GM23338 (cell line): ENCODE results near the gene TBC1D5. TPM values are rescaled to one million over a fixed set of nuclear protein-coding genes. Genes with fewer than 3 reads are reported as not detected.

Experiments
- ATAC-seq: fragments of 200-7000 bp; cut with Tn5 transposase; 3 replicates; pipeline ENCODE4 v1.9.1; 2020
- DNase-seq: peaks from one replicate; pipeline ENCODE4 v3.0.0-alpha.2; 2015; ENCODE audit warnings: low spot score
- H2AFZ ChIP-seq: fragments of 200-600 bp; sonication (generic); 2 replicates; pipeline ENCODE4 v1.8.0; 2016; ENCODE audit warnings: antibody characterized with exemption, mild to moderate bottlenecking, moderate library complexity
- H3F3A ChIP-seq: fragments of 200-600 bp; sonication (generic); replicated peaks from 2 replicates; pipeline ENCODE4 v1.8.0; 2017; ENCODE audit warnings: antibody characterized with exemption, mixed run types, low read depth
- H3K27ac ChIP-seq: fragments of 200-600 bp; sonication (generic); 2 replicates; pipeline ENCODE4 v1.6.1; 2016; ENCODE audit warnings: low read depth
- H3K27me3 ChIP-seq: fragments of 200-600 bp; sonication (generic); 2 replicates; pipeline ENCODE4 v1.8.0; 2016; ENCODE audit warnings: mild to moderate bottlenecking, mixed run types, moderate library complexity; ENCODE audit not compliant: insufficient read depth
- H3K36me3 ChIP-seq: fragments of 200-600 bp; sonication (generic); 2 replicates; pipeline ENCODE4 v1.8.0; 2016; ENCODE audit warnings: mild to moderate bottlenecking; ENCODE audit not compliant: insufficient read depth
- H3K4me1 ChIP-seq: fragments of 200-600 bp; sonication (generic); 2 replicates; pipeline ENCODE4 v1.8.0; 2016; ENCODE audit warnings: mild to moderate bottlenecking, moderate library complexity; ENCODE audit not compliant: insufficient read depth
- H3K4me2 ChIP-seq: fragments of 200-600 bp; sonication (generic); 2 replicates; pipeline ENCODE4 v1.7.1; 2017; ENCODE audit warnings: mixed run types
- H3K4me3 ChIP-seq: fragments of 200-600 bp; sonication (generic); 2 replicates; pipeline ENCODE4 v1.6.1; 2016; ENCODE audit warnings: mixed run types
- H3K79me2 ChIP-seq: fragments of 200-600 bp; sonication (generic); replicated peaks from 2 replicates; pipeline ENCODE4 v1.8.0; 2017; ENCODE audit warnings: mild to moderate bottlenecking; ENCODE audit not compliant: insufficient read depth
- H3K9me2 ChIP-seq: fragments of 200-600 bp; sonication (generic); 2 replicates; pipeline ENCODE4 v1.8.0; 2017; ENCODE audit not compliant: insufficient read depth
- H4K20me1 ChIP-seq: fragments of 200-600 bp; sonication (generic); replicated peaks from 2 replicates; pipeline ENCODE4 v1.8.0; 2017; ENCODE audit warnings: mild to moderate bottlenecking; ENCODE audit not compliant: insufficient read depth
- H3K27ac Mint-ChIP-seq: 2 replicates; pipeline ENCODE4 v1.8.0; 2020; ENCODE audit warnings: inconsistent platforms, mild to moderate bottlenecking, moderate library complexity, mixed read lengths
- H3K27me3 Mint-ChIP-seq: 3 replicates; pipeline ENCODE4 v1.8.0; 2022; ENCODE audit warnings: low read depth, mild to moderate bottlenecking, moderate library complexity, mixed read lengths, inconsistent platforms; ENCODE audit not compliant: insufficient read depth, poor library complexity
- H3K36me3 Mint-ChIP-seq: 3 replicates; pipeline ENCODE4 v1.8.0; 2021; ENCODE audit warnings: low read depth, mild to moderate bottlenecking, inconsistent platforms, moderate library complexity, mixed read lengths
- H3K4me1 Mint-ChIP-seq: 3 replicates; pipeline ENCODE4 v1.8.0; 2020; ENCODE audit warnings: mild to moderate bottlenecking, inconsistent platforms, mixed read lengths
- H3K4me3 Mint-ChIP-seq: 3 replicates; pipeline ENCODE4 v1.8.0; 2021; ENCODE audit warnings: moderate library complexity, mild to moderate bottlenecking, inconsistent platforms, mixed read lengths
- H3K9me3 Mint-ChIP-seq: 3 replicates; pipeline ENCODE4 v1.8.0; 2020; ENCODE audit warnings: moderate library complexity, mild to moderate bottlenecking, inconsistent platforms, mixed read lengths
- CTCF ChIP-seq, 2 experiments: fragments of 200-600 bp in 1 of 2; sonication (generic) in 1 of 2; conservative IDR thresholded peaks; 2 replicates each; pipeline versions ENCODE4 v1.5.1 to v1.6.1; 2016 to 2017; ENCODE audit warnings: antibody characterized with exemption in 2 of 2, low read depth in 2 of 2, mild to moderate bottlenecking in 2 of 2, moderate library complexity in 1 of 2
- ETS1 ChIP-seq: IDR thresholded peaks from 2 replicates; pipeline ENCODE4 v1.6.1; 2016; ENCODE audit warnings: antibody characterized with exemption
- EZH2phosphoT487 ChIP-seq: fragments of 200-600 bp; sonication (generic); IDR thresholded peaks from one replicate; pipeline ENCODE4 v1.8.1; 2018; ENCODE audit warnings: antibody characterized with exemption; ENCODE audit not compliant: unreplicated experiment
- JUNB ChIP-seq: IDR thresholded peaks from one replicate; pipeline ENCODE4 v1.6.1; 2016; ENCODE audit warnings: antibody characterized with exemption; ENCODE audit not compliant: unreplicated experiment
- REST ChIP-seq: IDR thresholded peaks from one replicate; pipeline ENCODE4 v1.6.1; 2018; ENCODE audit warnings: antibody characterized with exemption; ENCODE audit not compliant: unreplicated experiment
- ZNF114 ChIP-seq: fragments of 250-450 bp; sonication (Bioruptor Pico); IDR thresholded peaks from 2 replicates; pipeline ENCODE4 v1.5.0; 2020; ENCODE audit warnings: mild to moderate bottlenecking, moderate library complexity
- ZNF331 ChIP-seq: fragments of 250-450 bp; sonication (Bioruptor Pico); IDR thresholded peaks from 2 replicates; pipeline ENCODE4 v1.5.0; 2020; ENCODE audit warnings: low read depth, mild to moderate bottlenecking, moderate library complexity
- polyA plus RNA-seq: library from polyadenylated mRNA; unstranded; fragments of >200 nt; fragmentation: Nextera tagmentation; extraction: Ambion mirVana; gene quantifications from 2 replicates; pipeline ENCODE4 v1.2.1, GENCODE V29; 2016
- total RNA-seq: library from RNA; depleted of rRNA; stranded (reverse); fragments of >200 nt; shearing (Covaris generic); gene quantifications from 2 replicates; pipeline ENCODE4 v1.2.3, GENCODE V29; 2014

The TBC1D5 gene
- total and polyA plus RNA-seq, 2 experiments from 2014 or later: 21.8 to 48.1 TPM

GRCh38 chr3:17755836-17756235 lies 13.4 kb upstream of the TBC1D5 start:
- Mint-ChIP-seq H3K4me3 (no peak overlapping the region), H3K27ac (no peak overlapping the region), H3K36me3 (no peaks in the 10 kb centered on the region), H3K4me1 (peaks cover 2% of the 10 kb centered on the region; the same call in 1 of the 3 replicates), H3K27me3 (no peaks in the 10 kb centered on the region), H3K9me3 (no peaks in the 10 kb centered on the region)
- Histone ChIP-seq H3K79me2 (no peaks in the 10 kb centered on the region), H3K9me2 (no peaks in the 10 kb centered on the region), H3K4me3 (no peak overlapping the region), H4K20me1 (no peaks in the 10 kb centered on the region), H3K27me3 (no peaks in the 10 kb centered on the region), H3K36me3 (no peaks in the 10 kb centered on the region), H3F3A (no peaks in the 10 kb centered on the region), H3K4me1 (peaks cover 7% of the 10 kb centered on the region; the same call in 1 of the 2 replicates), H3K4me2 (no peak overlapping the region), H2AFZ (no peak overlapping the region), H3K27ac (no peak overlapping the region)
- TF ChIP-seq REST: no peak
- no peak for TF ChIP-seq ZNF331 (CRISPR knock-in tag)
- no peak for TF ChIP-seq ETS1
- ATAC-seq (no peak), DNase-seq (no peak)

GRCh38 chr3:17753632-17753992 lies 11.2 kb upstream of the TBC1D5 start:
- Histone ChIP-seq H4K20me1 (no peaks in the 10 kb centered on the region), H3K27me3 (no peaks in the 10 kb centered on the region), H3K27ac (no peak overlapping the region), H3K4me1 (no peaks in the 10 kb centered on the region), H3K36me3 (no peaks in the 10 kb centered on the region), H3K9me2 (no peaks in the 10 kb centered on the region), H3K79me2 (no peaks in the 10 kb centered on the region), H3F3A (no peaks in the 10 kb centered on the region), H2AFZ (peak overlapping the region; percentile 69; the same call in 1 of the 2 replicates), H3K4me3 (no peak overlapping the region), H3K4me2 (no peak overlapping the region)
- ATAC-seq (no peak), DNase-seq (no peak)
- no peaks in the 10 kb centered on the region for H3K27me3 Mint-ChIP-seq
- no peak overlapping the region for H3K27ac Mint-ChIP-seq
- no peaks in the 10 kb centered on the region for H3K9me3 Mint-ChIP-seq
- H3K36me3 Mint-ChIP-seq: no peaks in the 10 kb centered on the region
- no peak overlapping the region for H3K4me3 Mint-ChIP-seq
- peaks cover 5% of the 10 kb centered on the region for H3K4me1 Mint-ChIP-seq
- no peak for TF ChIP-seq ZNF114
- no peak for TF ChIP-seq CTCF (conservative IDR thresholded peaks at IDR 0.05; ENCODE audit: low read depth in 2 of 2)
- no peak for TF ChIP-seq REST
- no peak for TF ChIP-seq EZH2phosphoT487
- no peak for TF ChIP-seq JUNB
- no peak for TF ChIP-seq ETS1
